K562 (cell line): ENCODE measurements around the gene SDHAF4. TPM values are rescaled to one million over a fixed set of nuclear protein-coding genes. Genes with fewer than 3 reads are reported as not detected.

Experiments used
- ATAC-seq: fragments of 200-7000 bp; cut with Tn5 transposase; 3 replicates; pipeline ENCODE4 v1.9.1; 2020; ENCODE audit warnings: moderate library complexity
- BruUV-seq: library from RNA; stranded (reverse); fragments of 400-500 nt; replicated peaks from 2 replicates; lab custom pipeline; 2021; lab: Mats Ljungman, UMichigan
- CTCF ChIA-PET: fragments of 300-600 bp; formaldehyde crosslinking; extraction: SDS; loops from one replicate; lab custom pipeline; 2021; ENCODE audit warnings: low intra/inter-chr PET ratio; lab: Yijun Ruan, JAX
- POLR2A ChIA-PET: fragments of 300-600, 350-650 bp; sonication (Branson Sonifier 250); formaldehyde crosslinking; extraction: SDS; loops from one replicate; lab custom pipeline; 2021; ENCODE audit warnings: antibody characterized with exemption, inconsistent platforms; lab: Yijun Ruan, JAX
- DNase-seq, 4 experiments: peaks; one replicate each; pipeline versions ENCODE4 v3.0.0 to v3.0.0-alpha.2; 2011 to 2018; ENCODE audit warnings: low spot score in 3 of 4, mixed read lengths in 3 of 4; ENCODE audit errors: extremely low read depth in 1 of 4
- FAIRE-seq: peaks from 2 replicates; lab custom pipeline; 2011; peaks lifted over from hg19 to GRCh38; lab: Jason Lieb, UNC
- H2AFZ ChIP-seq: 2 replicates; pipeline ENCODE4 v1.6.0; 2011; ENCODE audit warnings: low read depth, low read length, control low read depth, inconsistent platforms
- H3K27ac ChIP-seq: fragments of 200-600 bp; 3 replicates; pipeline ENCODE4 v1.8.0; 2011; ENCODE audit warnings: low read depth, mild to moderate bottlenecking, control low read depth, inconsistent platforms, low read length, moderate library complexity, mixed read lengths; ENCODE audit errors: extremely low read depth
- H3K27me3 ChIP-seq, 2 experiments: fragments of 300-600 bp in 1 of 2; 2 replicates in 1 of 2; 3 replicates in 1 of 2; pipeline versions ENCODE4 v1.6.0 to v1.8.0; 2011; ENCODE audit warnings: inconsistent platforms in 2 of 2, low read length in 2 of 2, mild to moderate bottlenecking in 1 of 2, mixed read lengths in 1 of 2, moderate library complexity in 1 of 2; ENCODE audit not compliant: control insufficient read depth in 2 of 2, insufficient read depth in 2 of 2
- H3K36me3 ChIP-seq: fragments of 300-600 bp; 3 replicates; pipeline ENCODE4 v1.8.0; 2011; ENCODE audit warnings: mild to moderate bottlenecking, low read length, inconsistent platforms; ENCODE audit not compliant: control insufficient read depth, insufficient read depth
- H3K4me1 ChIP-seq, 2 experiments: fragments of 200-600 bp in 1 of 2; replicated peaks in 1 of 2; 2 replicates in 1 of 2; 3 replicates in 1 of 2; pipeline versions ENCODE4 v1.5.1 to v1.8.0; 2011; ENCODE audit warnings: inconsistent platforms in 2 of 2, low read length in 2 of 2, mild to moderate bottlenecking in 1 of 2, mixed read lengths in 1 of 2, moderate library complexity in 1 of 2; ENCODE audit not compliant: control insufficient read depth in 2 of 2, insufficient read depth in 2 of 2
- H3K4me2 ChIP-seq: 2 replicates; pipeline ENCODE4 v1.6.1; 2011; ENCODE audit warnings: low read length, control low read depth, inconsistent platforms, mixed read lengths; ENCODE audit not compliant: insufficient read depth
- H3K4me3 ChIP-seq: fragments of 200-600 bp; sonication (generic), shearing (Covaris generic); 2 replicates; pipeline ENCODE4 v1.5.1; 2016; ENCODE audit warnings: control low read depth, inconsistent platforms
- H3K79me2 ChIP-seq: fragments of 200-600 bp; 3 replicates; pipeline ENCODE4 v1.8.0; 2011; ENCODE audit warnings: low read length, inconsistent platforms; ENCODE audit not compliant: control insufficient read depth, insufficient read depth
- H3K9ac ChIP-seq, 2 experiments: 2 replicates each; pipeline versions ENCODE4 v1.6.0 to v1.6.1; 2011; ENCODE audit warnings: low read depth in 2 of 2, low read length in 2 of 2, control low read depth in 1 of 2, inconsistent platforms in 1 of 2, mild to moderate bottlenecking in 1 of 2, mixed read lengths in 1 of 2; ENCODE audit not compliant: insufficient read depth in 1 of 2
- H3K9me1 ChIP-seq: one replicate; pipeline ENCODE4 v1.6.0; 2011; ENCODE audit warnings: inconsistent platforms, mild to moderate bottlenecking, low read length, moderate library complexity; ENCODE audit not compliant: control insufficient read depth, insufficient read depth
- H3K9me3 ChIP-seq: replicated peaks from 2 replicates; pipeline ENCODE4 v1.5.1; 2011; ENCODE audit warnings: low read depth, low read length, inconsistent platforms; ENCODE audit not compliant: control insufficient read depth, insufficient read depth
- H4K20me1 ChIP-seq: replicated peaks from 2 replicates; pipeline ENCODE4 v1.6.1; 2011; ENCODE audit warnings: low read length, inconsistent platforms, mixed read lengths; ENCODE audit not compliant: control insufficient read depth, insufficient read depth
- JUN ChIP-seq, 2 experiments: sonication (generic) in 1 of 2; formaldehyde crosslinking in 1 of 2; IDR thresholded peaks; 2 replicates each; pipeline versions ENCODE4 v1.6.1 to v1.8.0; 2012 to 2022; ENCODE audit warnings: borderline replicate concordance in 2 of 2, mild to moderate bottlenecking in 2 of 2, improper control_type of control experiment in 1 of 2, low read depth in 1 of 2, low read length in 1 of 2, missing genetic modification reagents in 1 of 2
- L3MBTL2 ChIP-seq: fragments of 450-650 bp; IDR thresholded peaks from 2 replicates; pipeline ENCODE4 v1.6.1; 2016; ENCODE audit warnings: mild to moderate bottlenecking, moderate library complexity
- MCM5 ChIP-seq: fragments of 450-650 bp; IDR thresholded peaks from 2 replicates; pipeline ENCODE4 v1.6.1; 2016; ENCODE audit warnings: low read depth
- MEF2A ChIP-seq: IDR thresholded peaks from 2 replicates; pipeline ENCODE4 v1.6.1; 2011; ENCODE audit warnings: low read depth, mild to moderate bottlenecking, low read length, moderate library complexity; ENCODE audit not compliant: control insufficient read depth
- PCBP1 ChIP-seq: fragments of 200-400 bp; formaldehyde crosslinking; IDR thresholded peaks from 2 replicates; pipeline ENCODE4 v1.6.1; 2018; ENCODE audit warnings: mild to moderate bottlenecking, low read depth, low read length; ENCODE audit not compliant: poor library complexity, severe bottlenecking
- PTBP1 ChIP-seq: fragments of 200-400 bp; formaldehyde crosslinking; IDR thresholded peaks from 2 replicates; pipeline ENCODE4 v1.6.1; 2017; ENCODE audit warnings: low read depth, low read length
- SMAD4 ChIP-seq: fragments of 250-450 bp; sonication (Bioruptor Pico); conservative IDR thresholded peaks from 2 replicates; pipeline ENCODE4 v1.8.0; 2021; ENCODE audit warnings: inconsistent platforms, mild to moderate bottlenecking, moderate library complexity
- TEAD2 ChIP-seq: fragments of 450-650 bp; IDR thresholded peaks from 2 replicates; pipeline ENCODE4 v1.6.1; 2016; ENCODE audit warnings: missing genetic modification characterization, control low read depth, missing compliant biosample characterization
- ZBTB5 ChIP-seq: fragments of 450-650 bp; IDR thresholded peaks from 2 replicates; pipeline ENCODE4 v1.6.1; 2017; ENCODE audit warnings: antibody characterized with exemption
- ZNF318 ChIP-seq, 2 experiments: fragments of 450-650 bp; IDR thresholded peaks; 2 replicates each; pipeline ENCODE4 v1.6.1; 2016; ENCODE audit warnings: mild to moderate bottlenecking in 2 of 2, borderline replicate concordance in 1 of 2, low read depth in 1 of 2, moderate library complexity in 1 of 2
- WGBS: fragments of 100-300 bp; shearing (Covaris generic); methylation state at CpG from one replicate; pipeline ENCODE4 v1.1.6; 2016; ENCODE audit warnings: low coverage, mixed read lengths; ENCODE audit not compliant: insufficient coverage; ENCODE audit errors: missing lambda C conversion rate; 5-methylcytosine and 5-hydroxymethylcytosine counted together
- in situ Hi-C: fragments of 300-500 bp; cut with MboI; formaldehyde crosslinking; loops from 4 replicates; pipeline ENCODE4 v1.15.0; 2018; ENCODE audit warnings: inconsistent platforms, mixed read lengths
- intact Hi-C: fragments of 100-400 bp; cut with micrococcal nuclease; formaldehyde crosslinking; loops from 2 replicates; pipeline ENCODE4 v1.14.2; 2022
- polyA plus RNA-seq, 8 experiments: library from polyadenylated mRNA; depleted of rRNA in 4 of 8; stranded (reverse) in 5 of 8; unstranded in 3 of 8; fragments of >200 nt; fragmentation: Nextera tagmentation in 2 of 8; fragmentation: Illumina TruSeq in 1 of 8; extraction: Ambion mirVana in 2 of 8; extraction: Trizol in 1 of 8; gene quantifications; 2 replicates each; pipeline versions ENCODE4 v1.2.1 to v1.2.3, GENCODE V29; 2011 to 2014; ENCODE audit warnings: inconsistent platforms in 1 of 8, missing spikeins in 1 of 8
- total RNA-seq, 7 experiments: library from RNA; depleted of rRNA in 6 of 7; stranded (reverse); fragments of >200 nt in 6 of 7; fragmentation: Illumina TruSeq in 2 of 7; extraction: Trizol in 2 of 7; gene quantifications; 2 replicates each; pipeline versions ENCODE4 v1.2.1 to v1.2.3, GENCODE V29; 2011 to 2021; ENCODE audit warnings: low replicate concordance in 1 of 7

SDHAF4 gene
- total and polyA plus RNA-seq, 9 of the 15 experiments (the other 6 are each of a cell fraction or from before 2014, with no cell fraction given): 3.5 to 12.0 (median 6.2) TPM

GRCh38 chr6:70636596-70636995 lies 69.9 kb downstream of the SDHAF4 start:
- no peak overlapping the region for H3K27ac ChIP-seq
- H3K27me3 ChIP-seq: peaks cover 5 to 11% of the 10 kb centered on the region in 2 experiments; a peak in 4 of 5 replicates
- DNase-seq (no peak), FAIRE-seq (no peak), ATAC-seq (no peak)
- no peak overlapping the region for H2AFZ ChIP-seq
- ChIA-PET CTCF (no interaction called here), POLR2A (no interaction called here)
- no peaks in the 10 kb centered on the region for H3K9me1 ChIP-seq
- intact Hi-C loops (no loop called here), in situ Hi-C loops (no loop called here)
- no TSS peak for BruUV-seq
- no peaks in the 10 kb centered on the region for H3K4me1 ChIP-seq
- 0% methylated on average over 2 of the region's 8 CpGs for WGBS
- H3K79me2 ChIP-seq: no peaks in the 10 kb centered on the region
- H4K20me1 ChIP-seq: no peaks in the 10 kb centered on the region
- H3K4me2 ChIP-seq: no peak overlapping the region
- H3K9me3 ChIP-seq: no peaks in the 10 kb centered on the region
- H3K9ac ChIP-seq: no peak overlapping the region
- H3K36me3 ChIP-seq: no peaks in the 10 kb centered on the region
- H3K4me3 ChIP-seq: no peak overlapping the region
- TF ChIP-seq ZBTB5 (no peak), JUN (IDR thresholded peaks at IDR 0.05; ENCODE audit: borderline replicate concordance, low read depth, low read length) (no peak), JUN (CRISPR knock-in tag; IDR thresholded peaks at IDR 0.05; ENCODE audit: borderline replicate concordance) (no peak), TEAD2 (tag) (no peak), ZNF318 (IDR thresholded peaks at IDR 0.05; ENCODE audit: borderline replicate concordance in 1 of 2, low read depth in 1 of 2) (no peak), PCBP1 (no peak), PTBP1 (no peak), L3MBTL2 (no peak), MEF2A (no peak), MCM5 (no peak), SMAD4 (CRISPR knock-in tag) (no peak)
